ENCODE results near the gene TAS2R16.

The TAS2R16 gene

DNA sequence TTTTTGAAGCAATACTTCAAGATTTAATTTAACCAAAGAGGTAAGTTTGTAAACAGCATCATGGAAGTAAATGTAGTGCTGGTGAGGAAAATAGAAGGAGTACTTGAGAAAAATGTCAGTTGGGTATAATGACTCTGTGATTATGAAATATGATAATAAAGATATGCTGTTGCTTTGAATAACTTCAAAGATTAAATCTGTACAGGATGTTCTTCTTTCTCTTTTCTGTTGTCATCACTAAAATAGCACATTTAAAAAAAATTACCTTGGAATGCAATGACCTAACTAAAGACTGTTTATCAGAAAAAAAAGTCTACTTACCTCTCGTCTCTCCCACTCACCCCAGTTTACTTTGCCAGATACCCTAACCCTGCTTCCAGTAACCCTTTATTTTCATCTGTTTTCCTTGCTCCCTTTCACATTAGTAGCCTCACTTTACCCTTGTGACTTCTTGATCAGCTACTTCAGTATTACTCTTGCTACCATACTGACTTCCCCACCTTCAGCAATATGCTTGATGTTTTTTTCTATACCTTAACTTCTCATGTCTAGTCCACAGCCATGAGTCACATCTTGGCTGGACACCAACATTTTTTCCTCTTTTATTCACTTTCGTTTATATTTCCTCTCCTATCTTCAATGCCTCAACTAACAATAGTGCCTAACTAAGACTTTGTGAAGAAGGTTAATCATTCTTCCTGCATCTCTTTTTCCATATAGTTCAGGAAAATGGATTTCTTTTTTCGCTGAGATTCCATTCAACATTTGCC, 29.7 kb upstream of the TAS2R16 start:
- H2BK12ac ChIP-seq (ENCODE audit: low read length) = no peak overlapping the region
- no peak overlapping the region for H4K8ac ChIP-seq (ENCODE audit: low read depth, low read length)
- H3K4me1 ChIP-seq (ENCODE audit: control insufficient read depth in 1 of 2, insufficient read depth in 2 of 2, low read length in 2 of 2) = no peaks in the 10 kb centered on the region
- no peak overlapping the region for H3K9ac ChIP-seq (ENCODE audit: low read length)
- no CpG with 5 or more reads among the region's 3 CpGs for WGBS (ENCODE audit: extremely low coverage, insufficient coverage, insufficient read length)
- H4K91ac ChIP-seq (ENCODE audit: low read depth, low read length) = no peak overlapping the region
- no peak overlapping the region for H3K18ac ChIP-seq (ENCODE audit: low read length)
- no peaks in the 10 kb centered on the region for H3K27me3 ChIP-seq (ENCODE audit: insufficient read depth, low read length)
- no peak overlapping the region for H2AK5ac ChIP-seq (ENCODE audit: low read length)
- no peak overlapping the region for H3K23ac ChIP-seq (ENCODE audit: low read length)
- no peaks in the 10 kb centered on the region for H3K79me1 ChIP-seq (ENCODE audit: low read length)
- H2BK120ac ChIP-seq (ENCODE audit: insufficient read depth, low read length, poor library complexity) = no peak overlapping the region
- peak in 1 of 2 donors; percentile 59 for DNase-seq
- no peak overlapping the region for H3K14ac ChIP-seq (ENCODE audit: low read length)
- no peak overlapping the region for H3K4me3 ChIP-seq (ENCODE audit: low read depth, low read length)
- no peak overlapping the region for H3K4ac ChIP-seq (ENCODE audit: low read depth, low read length)
- no peak overlapping the region for H2AFZ ChIP-seq (ENCODE audit: insufficient read depth, low read length, poor library complexity)
- H4K12ac ChIP-seq (ENCODE audit: low read depth, low read length) = no peak overlapping the region
- H2BK5ac ChIP-seq (ENCODE audit: low read depth, low read length, poor library complexity) = no peak overlapping the region
- no peak overlapping the region for H3K27ac ChIP-seq (ENCODE audit: low read depth, low read length)
- H3K4me2 ChIP-seq (ENCODE audit: low read length) = no peak overlapping the region
- no peaks in the 10 kb centered on the region for H3K79me2 ChIP-seq (ENCODE audit: control insufficient read depth, insufficient read depth, low read length, poor library complexity)
- no peaks in the 10 kb centered on the region for H3K36me3 ChIP-seq (ENCODE audit: control insufficient read depth in 1 of 2, insufficient read depth in 2 of 2, low read length in 2 of 2)
- no peaks in the 10 kb centered on the region for H3K9me3 ChIP-seq (ENCODE audit: insufficient read depth, low read depth, low read length)

DNA sequence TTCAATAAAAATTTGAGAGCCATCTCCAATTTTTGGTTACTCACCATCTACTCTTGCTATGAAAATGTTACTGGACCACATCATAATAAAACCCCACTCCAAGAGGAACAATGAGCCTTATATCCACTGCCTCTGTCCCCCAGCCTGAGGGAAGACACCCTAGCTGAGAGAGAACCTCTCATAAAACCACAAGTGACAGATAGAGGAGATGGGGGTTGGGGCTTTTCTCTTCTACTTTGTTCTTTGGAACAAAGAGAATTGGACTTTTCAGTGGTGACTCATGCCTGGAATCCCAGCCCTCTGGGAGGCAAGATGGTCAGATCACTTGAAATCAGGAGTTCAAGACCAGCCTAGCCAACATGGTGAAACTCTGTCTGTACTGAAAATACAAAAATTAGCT, 27.6 kb upstream of the TAS2R16 start:
- Histone ChIP-seq H3K18ac (ENCODE audit: low read length) (no peak overlapping the region), H4K8ac (ENCODE audit: low read depth, low read length) (no peak overlapping the region), H3K4me3 (ENCODE audit: low read depth, low read length) (no peak overlapping the region), H3K14ac (ENCODE audit: low read length) (no peak overlapping the region), H2BK5ac (ENCODE audit: low read depth, low read length, poor library complexity) (no peak overlapping the region), H2AK5ac (ENCODE audit: low read length) (no peak overlapping the region), H4K91ac (ENCODE audit: low read depth, low read length) (no peak overlapping the region), H3K23ac (ENCODE audit: low read length) (no peak overlapping the region), H3K36me3 (ENCODE audit: control insufficient read depth in 1 of 2, insufficient read depth in 2 of 2, low read length in 2 of 2) (no peaks in the 10 kb centered on the region), H3K79me1 (ENCODE audit: low read length) (no peaks in the 10 kb centered on the region), H4K12ac (ENCODE audit: low read depth, low read length) (no peak overlapping the region), H2BK120ac (ENCODE audit: insufficient read depth, low read length, poor library complexity) (no peak overlapping the region), H3K27me3 (ENCODE audit: insufficient read depth, low read length) (no peaks in the 10 kb centered on the region), H3K27ac (ENCODE audit: low read depth, low read length) (no peak overlapping the region), H3K4me1 (ENCODE audit: control insufficient read depth in 1 of 2, insufficient read depth in 2 of 2, low read length in 2 of 2) (no peaks in the 10 kb centered on the region), H3K4me2 (ENCODE audit: low read length) (no peak overlapping the region), H3K79me2 (ENCODE audit: control insufficient read depth, insufficient read depth, low read length, poor library complexity) (no peaks in the 10 kb centered on the region), H2BK12ac (ENCODE audit: low read length) (no peak overlapping the region), H3K4ac (ENCODE audit: low read depth, low read length) (no peak overlapping the region), H3K9ac (ENCODE audit: low read length) (no peak overlapping the region), H2AFZ (ENCODE audit: insufficient read depth, low read length, poor library complexity) (no peak overlapping the region), H3K9me3 (ENCODE audit: insufficient read depth, low read depth, low read length) (no peaks in the 10 kb centered on the region)
- no peak for DNase-seq

DNA sequence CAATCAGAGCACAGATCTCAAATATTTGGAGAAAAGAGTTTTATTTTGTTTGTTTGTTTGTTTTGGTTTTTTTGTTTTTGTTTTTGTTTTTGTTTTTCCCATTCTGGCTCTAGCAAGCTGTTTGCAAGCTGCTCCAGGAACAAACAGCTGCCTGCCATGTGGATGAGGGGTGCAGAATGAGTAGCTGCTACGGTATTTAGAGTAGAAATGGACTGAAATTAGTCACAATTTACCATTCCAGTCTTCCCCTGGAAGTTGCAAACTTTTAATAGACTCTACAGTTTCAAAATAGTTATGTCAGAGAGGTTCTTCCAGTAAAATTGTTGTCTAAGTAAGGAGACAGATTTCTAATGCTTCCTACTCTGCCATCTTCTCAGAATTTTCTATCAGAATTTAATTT, 27.1 kb upstream of the TAS2R16 start:
- Histone ChIP-seq H3K23ac (ENCODE audit: low read length) (no peak overlapping the region), H3K27ac (ENCODE audit: low read depth, low read length) (no peak overlapping the region), H2BK5ac (ENCODE audit: low read depth, low read length, poor library complexity) (no peak overlapping the region), H3K4me2 (ENCODE audit: low read length) (no peak overlapping the region), H2BK12ac (ENCODE audit: low read length) (no peak overlapping the region), H4K91ac (ENCODE audit: low read depth, low read length) (no peak overlapping the region), H3K4ac (ENCODE audit: low read depth, low read length) (no peak overlapping the region), H3K4me1 (ENCODE audit: control insufficient read depth in 1 of 2, insufficient read depth in 2 of 2, low read length in 2 of 2) (no peaks in the 10 kb centered on the region), H2AFZ (ENCODE audit: insufficient read depth, low read length, poor library complexity) (no peak overlapping the region), H3K79me2 (ENCODE audit: control insufficient read depth, insufficient read depth, low read length, poor library complexity) (no peaks in the 10 kb centered on the region), H4K8ac (ENCODE audit: low read depth, low read length) (no peak overlapping the region), H3K18ac (ENCODE audit: low read length) (no peak overlapping the region), H2AK5ac (ENCODE audit: low read length) (no peak overlapping the region), H4K12ac (ENCODE audit: low read depth, low read length) (no peak overlapping the region), H3K9ac (ENCODE audit: low read length) (no peak overlapping the region), H3K4me3 (ENCODE audit: low read depth, low read length) (no peak overlapping the region), H3K36me3 (ENCODE audit: control insufficient read depth in 1 of 2, insufficient read depth in 2 of 2, low read length in 2 of 2) (no peaks in the 10 kb centered on the region), H3K79me1 (ENCODE audit: low read length) (no peaks in the 10 kb centered on the region), H2BK120ac (ENCODE audit: insufficient read depth, low read length, poor library complexity) (no peak overlapping the region), H3K27me3 (ENCODE audit: insufficient read depth, low read length) (no peaks in the 10 kb centered on the region), H3K9me3 (ENCODE audit: insufficient read depth, low read depth, low read length) (no peaks in the 10 kb centered on the region), H3K14ac (ENCODE audit: low read length) (no peak overlapping the region)
- no CpG with 5 or more reads among the region's 1 CpG for WGBS (ENCODE audit: extremely low coverage, insufficient coverage, insufficient read length)
- DNase-seq = no peak

DNA sequence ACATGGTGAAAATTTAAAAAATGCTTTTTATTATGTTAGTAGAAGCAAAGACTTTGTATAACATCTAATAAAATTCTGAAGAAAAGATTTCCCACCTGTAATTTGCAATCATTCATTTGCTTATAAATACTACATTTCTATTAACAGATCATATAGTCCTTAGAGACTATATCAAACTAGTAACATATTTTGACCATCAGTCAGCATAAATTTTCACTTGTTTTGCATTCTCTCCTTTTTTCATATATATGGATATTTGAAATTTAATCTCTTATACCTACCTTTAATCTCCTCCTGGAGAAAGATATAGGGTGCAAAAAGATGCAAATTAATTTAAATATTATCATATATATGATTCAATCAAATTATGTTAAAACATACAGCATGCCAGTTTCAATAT, 16.9 kb upstream of the TAS2R16 start:
- no peaks in the 10 kb centered on the region for H3K27me3 ChIP-seq (ENCODE audit: insufficient read depth, low read length)
- H3K27ac ChIP-seq (ENCODE audit: low read depth, low read length) = no peak overlapping the region
- H4K12ac ChIP-seq (ENCODE audit: low read depth, low read length) = no peak overlapping the region
- H4K91ac ChIP-seq (ENCODE audit: low read depth, low read length) = no peak overlapping the region
- no peaks in the 10 kb centered on the region for H3K9me3 ChIP-seq (ENCODE audit: insufficient read depth, low read depth, low read length)
- H3K4me3 ChIP-seq (ENCODE audit: low read depth, low read length) = no peak overlapping the region
- H3K18ac ChIP-seq (ENCODE audit: low read length) = no peak overlapping the region
- no peaks in the 10 kb centered on the region for H3K4me1 ChIP-seq (ENCODE audit: control insufficient read depth in 1 of 2, insufficient read depth in 2 of 2, low read length in 2 of 2)
- H2AK5ac ChIP-seq (ENCODE audit: low read length) = no peak overlapping the region
- no peak overlapping the region for H2BK120ac ChIP-seq (ENCODE audit: insufficient read depth, low read length, poor library complexity)
- no peak overlapping the region for H2AFZ ChIP-seq (ENCODE audit: insufficient read depth, low read length, poor library complexity)
- no peak overlapping the region for H3K14ac ChIP-seq (ENCODE audit: low read length)
- H2BK5ac ChIP-seq (ENCODE audit: low read depth, low read length, poor library complexity) = no peak overlapping the region
- H3K36me3 ChIP-seq (ENCODE audit: control insufficient read depth in 1 of 2, insufficient read depth in 2 of 2, low read length in 2 of 2) = no peaks in the 10 kb centered on the region
- no peak overlapping the region for H4K8ac ChIP-seq (ENCODE audit: low read depth, low read length)
- DNase-seq = no peak
- H3K79me2 ChIP-seq (ENCODE audit: control insufficient read depth, insufficient read depth, low read length, poor library complexity) = no peaks in the 10 kb centered on the region
- H3K79me1 ChIP-seq (ENCODE audit: low read length) = no peaks in the 10 kb centered on the region
- no peak overlapping the region for H3K9ac ChIP-seq (ENCODE audit: low read length)
- H3K23ac ChIP-seq (ENCODE audit: low read length) = no peak overlapping the region
- no peak overlapping the region for H3K4me2 ChIP-seq (ENCODE audit: low read length)
- no peak overlapping the region for H3K4ac ChIP-seq (ENCODE audit: low read depth, low read length)
- H2BK12ac ChIP-seq (ENCODE audit: low read length) = no peak overlapping the region

All from trophoblast cell (in vitro differentiated cells and primary cell).